ENCODE measurements around the gene CBR4. TPM values are rescaled to one million over a fixed set of nuclear protein-coding genes. Genes with fewer than 3 reads are reported as not detected.

The CBR4 gene
- total RNA-seq, 1 experiment from 2014 or later: 48.1 TPM

- ChIA-PET CTCF (interaction anchor here (1.1 kb wide), 1 partner anchor 30 kb away, joined by 3 read pairs; the partner anchor contains the start of gene CBR4), POLR2A (interaction anchor here (1.2 kb wide), 1 partner anchor 10 kb away, joined by 3 read pairs; no protein-coding TSS in a partner anchor)
- no peak overlapping the region for H3K27ac Mint-ChIP-seq
- H3K9me3 Mint-ChIP-seq: peaks cover 9% of the 10 kb centered on the region
- ATAC-seq: no peak
- H3K4me1 Mint-ChIP-seq: peaks cover 4% of the 10 kb centered on the region
- no peak for DNase-seq (ENCODE audit: low spot score)
- no peaks in the 10 kb centered on the region for H3K27me3 Mint-ChIP-seq (ENCODE audit: low read depth)
- peaks cover 5% of the 10 kb centered on the region for H3K36me3 Mint-ChIP-seq
- TF ChIP-seq ZNF138 (CRISPR knock-in tag; conservative IDR thresholded peaks at IDR 0.05): no peak
- no peak overlapping the region for H3K4me3 Mint-ChIP-seq
Observed at GRCh38 chr4:169040559-169041261, 30.7 kb upstream of the CBR4 start.

GRCh38 chr4:169039251-169039954 is 29.3 kb upstream of the CBR4 start:
- no peaks in the 10 kb centered on the region for H3K27me3 Mint-ChIP-seq (ENCODE audit: low read depth)
- no peak for DNase-seq (ENCODE audit: low spot score)
- ChIA-PET POLR2A (interaction anchor here (1.2 kb wide), 1 partner anchor 9 kb away, joined by 3 read pairs; no protein-coding TSS in a partner anchor), CTCF (no interaction called here)
- H3K4me1 Mint-ChIP-seq: peaks cover 3% of the 10 kb centered on the region; the same call in 1 of the 2 replicates
- H3K27ac Mint-ChIP-seq: no peak overlapping the region
- no peak overlapping the region for H3K4me3 Mint-ChIP-seq
- TF ChIP-seq SOX15 (CRISPR knock-in tag; IDR thresholded peaks at IDR 0.05) (no peak), OVOL2 (CRISPR knock-in tag; IDR thresholded peaks at IDR 0.05; ENCODE audit: borderline replicate concordance) (no peak)
- ATAC-seq: no peak
- H3K36me3 Mint-ChIP-seq: peaks cover 10% of the 10 kb centered on the region
- peaks cover 16% of the 10 kb centered on the region for H3K9me3 Mint-ChIP-seq

GRCh38 chr4:169037506-169037905 is 27.5 kb upstream of the CBR4 start:
- Mint-ChIP-seq H3K27me3 (ENCODE audit: low read depth) (no peaks in the 10 kb centered on the region), H3K4me3 (no peak overlapping the region), H3K27ac (no peak overlapping the region), H3K9me3 (peaks cover 16% of the 10 kb centered on the region), H3K36me3 (peaks cover 10% of the 10 kb centered on the region), H3K4me1 (peaks cover 10% of the 10 kb centered on the region)
- DNase-seq (ENCODE audit: low spot score) (no peak), ATAC-seq (no peak)
- no peak for TF ChIP-seq RELA (CRISPR knock-in tag; IDR thresholded peaks at IDR 0.05; ENCODE audit: borderline replicate concordance)
- no peak for TF ChIP-seq ZNF671 (CRISPR knock-in tag; IDR thresholded peaks at IDR 0.05)
- TF ChIP-seq ZMAT4 (CRISPR knock-in tag; IDR thresholded peaks at IDR 0.05): no peak
- no peak for TF ChIP-seq JUN (CRISPR knock-in tag; IDR thresholded peaks at IDR 0.05)
- TF ChIP-seq ZNF232 (CRISPR knock-in tag; IDR thresholded peaks at IDR 0.05): no peak
- no peak for TF ChIP-seq MXD4 (CRISPR knock-in tag; IDR thresholded peaks at IDR 0.05; ENCODE audit: borderline replicate concordance)
- no peak for TF ChIP-seq PRDM15 (CRISPR knock-in tag; IDR thresholded peaks at IDR 0.05)
- no peak for TF ChIP-seq USF2 (CRISPR knock-in tag; IDR thresholded peaks at IDR 0.05)
- TF ChIP-seq TP53 (CRISPR knock-in tag; IDR thresholded peaks at IDR 0.05): no peak
- no peak for TF ChIP-seq RORB (CRISPR knock-in tag; IDR thresholded peaks at IDR 0.05)
- TF ChIP-seq TEAD4 (CRISPR knock-in tag; IDR thresholded peaks at IDR 0.05): no peak
- TF ChIP-seq AFF4 (CRISPR knock-in tag; IDR thresholded peaks at IDR 0.05; ENCODE audit: borderline replicate concordance): no peak
- TF ChIP-seq FOXK1 (CRISPR knock-in tag; IDR thresholded peaks at IDR 0.05): no peak
- TF ChIP-seq NR3C1 (CRISPR knock-in tag; conservative IDR thresholded peaks at IDR 0.05; ENCODE audit: low read depth): no peak
- no peak for TF ChIP-seq ZNF425 (CRISPR knock-in tag; conservative IDR thresholded peaks at IDR 0.05)
- no peak for TF ChIP-seq CBFB (CRISPR knock-in tag; IDR thresholded peaks at IDR 0.05; ENCODE audit: low read depth)
- TF ChIP-seq OVOL2 (CRISPR knock-in tag; IDR thresholded peaks at IDR 0.05; ENCODE audit: borderline replicate concordance): no peak
- TF ChIP-seq NFYB (CRISPR knock-in tag; conservative IDR thresholded peaks at IDR 0.05; ENCODE audit: low read depth): no peak
- ChIA-PET POLR2A (interaction anchor here (0.7 kb wide), 1 partner anchor 225 kb away, joined by 4 read pairs; no protein-coding TSS in a partner anchor), CTCF (no interaction called here)

Measured in WTC11 (cell line).